Measurements from ENCODE around the gene KHK.

KHK gene

DNA sequence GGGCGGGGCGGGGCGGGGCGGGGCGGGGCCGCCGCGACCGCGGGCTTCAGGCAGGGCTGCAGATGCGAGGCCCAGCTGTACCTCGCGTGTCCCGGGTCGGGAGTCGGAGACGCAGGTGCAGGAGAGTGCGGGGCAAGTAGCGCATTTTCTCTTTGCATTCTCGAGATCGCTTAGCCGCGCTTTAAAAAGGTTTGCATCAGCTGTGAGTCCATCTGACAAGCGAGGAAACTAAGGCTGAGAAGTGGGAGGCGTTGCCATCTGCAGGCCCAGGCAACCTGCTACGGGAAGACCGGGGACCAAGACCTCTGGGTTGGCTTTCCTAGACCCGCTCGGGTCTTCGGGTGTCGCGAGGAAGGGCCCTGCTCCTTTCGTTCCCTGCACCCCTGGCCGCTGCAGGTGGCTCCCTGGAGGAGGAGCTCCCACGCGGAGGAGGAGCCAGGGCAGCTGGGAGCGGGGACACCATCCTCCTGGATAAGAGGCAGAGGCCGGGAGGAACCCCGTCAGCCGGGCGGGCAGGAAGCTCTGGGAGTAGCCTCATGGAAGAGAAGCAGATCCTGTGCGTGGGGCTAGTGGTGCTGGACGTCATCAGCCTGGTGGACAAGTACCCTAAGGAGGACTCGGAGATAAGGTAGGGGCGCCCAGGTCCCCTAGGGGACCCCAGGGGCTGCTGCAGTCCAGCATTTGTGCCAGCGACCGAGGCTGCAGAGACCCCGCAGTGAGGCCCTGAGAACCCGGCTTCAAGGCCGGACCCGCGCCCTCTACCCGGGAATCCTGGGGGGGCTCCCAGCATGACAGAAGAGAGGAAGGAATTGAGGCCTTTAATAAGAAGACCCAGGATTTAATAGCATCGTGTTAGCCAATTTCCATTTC is at the start of gene KHK:
Gene KHK (plus strand): TSS at position 49 of the 870 bp plus-strand sequence. CDS start 488 bp downstream, at position 537.
- DNase-seq (ENCODE audit: low spot score): peak; percentile 73
- no peak for FAIRE-seq

- FAIRE-seq: no peak
These were observed 48.6 kb upstream of the KHK start for GRCh38 chr2:27038012-27038411.

DNA sequence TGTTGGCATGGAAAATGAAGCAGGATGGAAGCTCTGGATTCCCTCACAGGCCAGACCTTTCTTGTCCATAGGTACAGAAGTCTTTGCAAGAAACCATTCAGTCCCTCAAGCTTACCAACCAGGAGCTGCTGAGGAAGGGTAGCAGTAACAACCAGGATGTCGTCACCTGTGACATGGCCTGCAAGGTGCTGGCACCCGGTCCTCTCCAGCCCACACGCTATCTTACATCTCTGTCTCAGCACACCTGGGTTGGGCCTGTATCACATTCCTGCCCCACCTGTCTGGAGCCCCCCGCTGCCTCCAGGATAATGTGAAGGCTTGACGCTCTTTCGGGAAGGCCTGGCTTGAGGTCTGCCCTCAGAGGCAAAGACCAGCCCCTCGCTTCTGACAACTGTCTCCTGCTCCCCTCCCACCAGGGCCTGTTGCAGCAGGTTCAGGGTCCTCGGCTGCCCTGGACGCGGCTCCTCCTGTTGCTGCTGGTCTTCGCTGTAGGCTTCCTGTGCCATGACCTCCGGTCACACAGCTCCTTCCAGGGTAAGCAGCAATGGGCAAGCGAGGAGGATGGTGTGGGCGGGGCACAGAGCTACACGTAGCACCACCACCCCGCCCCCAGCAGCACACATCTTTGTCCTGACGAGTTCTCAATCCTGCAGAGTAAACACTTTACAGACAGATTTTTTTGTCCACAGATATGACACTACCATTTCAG is 47.8 kb upstream of the KHK start:
- no peak for FAIRE-seq
- no peak for DNase-seq (ENCODE audit: low spot score)

More at GRCh38 chr2:27038012-27038411, 48.6 kb upstream of the KHK start:
- DNase-seq (ENCODE audit: low spot score): no peak

DNA sequence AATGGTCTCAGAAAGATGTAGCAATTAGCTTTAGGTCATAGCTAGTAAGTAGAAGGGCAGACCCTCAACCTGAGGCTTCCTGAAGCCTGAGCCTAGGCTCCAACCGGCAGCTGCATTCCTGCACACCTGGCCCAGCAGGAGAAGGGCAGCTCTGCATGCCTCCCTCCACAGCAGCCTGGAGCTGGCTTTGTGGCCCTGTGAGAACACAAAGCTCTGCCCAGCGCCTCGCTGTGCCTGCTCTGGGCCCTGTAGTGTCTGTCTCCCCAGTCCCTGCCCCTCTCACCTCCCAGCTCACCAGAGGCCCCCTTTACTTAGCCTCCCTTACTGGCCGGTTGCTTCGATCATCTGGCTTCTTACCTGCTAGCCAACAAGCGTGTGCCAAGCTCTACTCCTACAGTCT is 47.1 kb upstream of the KHK start:
- no peak for FAIRE-seq
- no peak for DNase-seq (ENCODE audit: low spot score)

- DNase-seq (ENCODE audit: low spot score) (no peak), FAIRE-seq (no peak)
These were observed 46.7 kb upstream of the KHK start for GRCh38 chr2:27039871-27040270.

DNA sequence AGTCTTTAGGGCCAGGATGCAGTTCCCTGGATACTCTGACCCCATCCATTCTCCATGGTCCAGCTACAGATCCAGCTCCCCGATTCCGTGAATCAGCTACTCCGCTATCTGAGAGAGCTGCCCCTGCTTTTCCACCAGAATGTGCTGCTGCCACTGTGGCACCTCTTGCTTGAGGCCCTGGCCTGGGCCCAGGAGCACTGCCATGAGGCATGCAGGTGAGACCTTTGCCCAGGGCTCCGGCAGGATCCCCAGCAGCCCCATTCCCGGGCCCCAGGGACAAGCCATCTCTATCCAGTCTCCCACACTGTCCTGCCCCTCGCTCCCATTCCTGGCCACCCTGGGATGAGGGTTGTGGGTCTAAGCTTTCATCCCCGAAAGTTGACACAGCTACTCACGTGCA is 46.3 kb upstream of the KHK start:
- FAIRE-seq (no peak), DNase-seq (ENCODE audit: low spot score) (no peak)

DNA sequence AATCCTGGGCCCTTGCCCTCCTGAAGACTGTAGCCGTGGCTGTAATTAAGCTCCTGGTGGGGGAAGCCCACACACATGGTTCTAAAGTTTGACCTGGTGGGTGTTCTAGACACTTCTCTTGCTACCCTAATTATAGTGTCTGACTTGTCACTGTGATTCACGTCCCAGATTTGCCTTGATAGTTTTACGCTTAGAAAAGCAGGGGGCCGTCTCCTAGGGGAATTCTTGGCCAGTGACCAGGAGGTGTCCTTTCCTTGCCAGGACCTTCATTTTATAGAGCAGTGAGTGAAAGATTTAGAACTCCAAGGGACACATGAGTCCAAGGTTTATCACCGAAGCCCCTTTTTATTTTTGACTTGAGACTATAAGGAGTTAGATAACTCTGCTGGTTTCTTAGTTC is 44.8 kb upstream of the KHK start:
- DNase-seq (ENCODE audit: low spot score) (no peak), FAIRE-seq (no peak)

DNA sequence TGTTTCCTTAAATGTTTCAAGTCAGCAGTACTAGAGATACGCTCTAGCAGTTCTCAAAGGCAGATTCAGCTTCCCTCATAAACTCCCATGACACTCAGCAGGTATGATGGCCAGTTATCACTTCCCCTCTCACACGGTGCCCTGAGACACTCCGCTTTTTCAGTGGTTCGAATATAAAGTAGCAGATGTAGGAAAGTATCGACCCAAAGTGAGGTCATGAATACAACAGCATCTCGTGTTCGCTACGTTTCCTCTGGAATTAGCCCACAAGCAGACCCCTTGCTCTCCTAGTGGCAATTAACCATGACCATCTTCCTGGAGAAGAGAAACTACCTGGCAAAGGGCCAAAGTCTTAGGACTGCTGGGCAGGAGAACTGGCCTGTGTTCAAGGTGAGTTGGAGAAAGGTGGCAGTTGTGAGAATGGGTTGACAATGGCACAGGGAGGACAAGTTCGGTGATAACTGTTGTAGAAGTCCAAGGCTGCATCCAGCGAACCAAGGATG is 44.4 kb upstream of the KHK start:
- DNase-seq (ENCODE audit: low spot score): no peak
- no peak for FAIRE-seq

- DNase-seq (ENCODE audit: low spot score) (no peak), FAIRE-seq (no peak)
These were observed 43.5 kb upstream of the KHK start for GRCh38 chr2:27042985-27043634.

- no peak for FAIRE-seq
- peak; percentile 61 for DNase-seq (ENCODE audit: low spot score)
These were observed 36.9 kb upstream of the KHK start for GRCh38 chr2:27049422-27050280.

DNA sequence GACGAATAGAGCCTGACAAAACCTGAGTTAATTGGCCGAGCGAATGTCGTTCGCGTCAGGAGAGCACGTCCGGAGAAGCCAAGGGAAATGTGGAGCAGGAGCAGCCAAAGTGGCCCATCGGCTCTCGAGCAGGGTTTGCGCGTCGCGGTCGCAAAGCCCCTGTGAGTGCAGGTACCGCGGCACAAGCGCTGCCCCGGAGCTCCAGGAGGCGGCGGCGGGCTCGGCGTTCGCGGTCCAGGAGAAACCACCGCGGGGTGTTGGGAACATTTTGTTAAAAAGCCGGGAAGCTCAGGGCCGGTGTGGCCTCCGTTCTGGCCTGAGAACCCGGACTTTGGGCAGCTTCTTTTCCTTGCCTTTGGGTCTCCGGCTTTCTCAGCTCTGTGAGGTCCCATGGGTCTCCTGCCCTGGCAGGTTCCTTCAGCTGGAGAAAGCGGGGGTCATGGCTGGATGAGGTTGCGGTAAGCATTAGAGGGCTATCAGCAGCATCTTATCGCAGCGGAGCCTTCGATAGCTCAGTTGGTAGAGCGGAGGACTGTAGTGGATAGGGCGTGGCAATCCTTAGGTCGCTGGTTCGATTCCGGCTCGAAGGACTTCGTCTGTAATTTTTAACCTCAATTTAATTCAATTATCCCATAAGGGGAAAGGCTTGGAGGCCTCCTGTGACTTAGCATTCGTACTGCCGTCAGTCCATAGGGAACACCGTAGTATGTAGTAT is 36.1 kb upstream of the KHK start:
- peak; percentile 23 for FAIRE-seq
- peak; percentile 90 for DNase-seq (ENCODE audit: low spot score)

GRCh38 chr2:27050996-27051901 is 35.3 kb upstream of the KHK start, which contains the start of gene AGBL5:
Gene AGBL5, plus strand, starts transcription at chr2:27051668. Its CDS starts 1,291 bp downstream, at chr2:27052959.
- DNase-seq (ENCODE audit: low spot score) (peak; percentile 100), FAIRE-seq (peak; percentile 37)

GRCh38 chr2:27051902-27052645 is 34.5 kb upstream of the KHK start:
- DNase-seq (ENCODE audit: low spot score) (no peak), FAIRE-seq (no peak)

DNA sequence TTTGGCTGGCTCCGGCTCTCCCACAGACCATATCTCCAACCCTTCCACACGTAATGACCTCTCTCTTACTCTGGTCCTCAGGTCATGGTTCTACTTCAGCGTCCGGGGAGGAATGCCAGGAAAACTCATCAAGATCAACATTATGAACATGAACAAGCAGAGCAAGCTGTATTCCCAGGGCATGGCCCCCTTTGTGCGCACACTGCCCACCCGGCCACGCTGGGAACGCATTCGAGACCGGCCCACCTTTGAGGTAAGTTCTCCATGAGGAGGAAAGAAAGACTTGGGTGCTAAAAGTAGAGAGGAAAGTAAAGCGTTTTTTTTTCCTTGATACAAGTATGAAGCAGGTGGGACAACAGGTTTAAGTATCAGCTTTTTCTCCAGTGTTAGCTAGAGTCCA is 33.3 kb upstream of the KHK start:
- no peak for DNase-seq (ENCODE audit: low spot score)
- no peak for FAIRE-seq

DNA sequence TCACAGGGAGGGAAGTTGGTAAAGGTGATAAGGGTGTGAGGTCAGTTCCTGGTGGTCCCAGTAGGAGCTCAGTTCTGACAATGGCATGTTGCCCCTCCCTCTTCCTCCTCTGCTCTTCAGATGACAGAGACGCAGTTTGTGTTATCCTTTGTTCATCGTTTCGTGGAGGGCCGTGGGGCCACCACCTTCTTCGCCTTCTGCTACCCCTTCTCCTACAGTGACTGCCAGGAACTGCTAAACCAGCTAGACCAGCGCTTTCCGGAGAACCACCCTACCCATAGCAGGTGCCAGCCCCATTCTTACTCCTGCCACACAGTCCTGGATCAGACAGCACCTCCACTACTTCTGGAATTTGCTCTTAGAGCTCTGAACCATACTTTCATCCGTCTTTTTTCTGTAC is 32.8 kb upstream of the KHK start:
- FAIRE-seq: no peak

GRCh38 chr2:27054721-27055120 is 31.9 kb upstream of the KHK start:
- no peak for FAIRE-seq
- DNase-seq (ENCODE audit: low spot score): no peak

More for the DNA sequence above, 32.8 kb upstream of the KHK start:
- DNase-seq (ENCODE audit: low spot score): no peak

GRCh38 chr2:27057184-27057583 is 29.4 kb upstream of the KHK start:
- FAIRE-seq (no peak), DNase-seq (ENCODE audit: low spot score) (no peak)

DNA sequence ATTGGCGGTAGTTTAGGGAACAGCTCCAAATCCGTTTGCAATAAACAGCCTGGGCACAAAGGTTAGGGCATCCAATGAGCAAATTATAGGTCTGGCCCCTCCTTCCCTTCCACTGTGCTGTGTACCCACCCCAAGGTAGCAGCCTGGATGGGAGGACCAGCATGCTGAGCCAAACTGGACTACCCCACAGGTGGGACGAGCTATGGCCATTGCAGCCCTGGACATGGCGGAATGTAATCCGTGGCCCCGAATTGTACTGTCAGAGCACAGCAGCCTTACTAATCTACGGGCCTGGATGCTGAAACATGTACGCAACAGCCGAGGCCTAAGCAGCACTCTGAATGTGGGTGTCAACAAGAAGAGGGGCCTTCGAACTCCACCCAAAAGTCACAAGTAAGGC is 28.4 kb upstream of the KHK start:
- FAIRE-seq (peak; percentile 92), DNase-seq (ENCODE audit: low spot score) (no peak)
